Glomerular visceral epithelial cell (primary cell): ENCODE measurements around the gene DCC.

Experiments used
- DNase-seq: peaks from one replicate; pipeline ENCODE4 v3.0.0-alpha.2; 2016; ENCODE audit errors: extremely low spot score

Gene DCC

DNA sequence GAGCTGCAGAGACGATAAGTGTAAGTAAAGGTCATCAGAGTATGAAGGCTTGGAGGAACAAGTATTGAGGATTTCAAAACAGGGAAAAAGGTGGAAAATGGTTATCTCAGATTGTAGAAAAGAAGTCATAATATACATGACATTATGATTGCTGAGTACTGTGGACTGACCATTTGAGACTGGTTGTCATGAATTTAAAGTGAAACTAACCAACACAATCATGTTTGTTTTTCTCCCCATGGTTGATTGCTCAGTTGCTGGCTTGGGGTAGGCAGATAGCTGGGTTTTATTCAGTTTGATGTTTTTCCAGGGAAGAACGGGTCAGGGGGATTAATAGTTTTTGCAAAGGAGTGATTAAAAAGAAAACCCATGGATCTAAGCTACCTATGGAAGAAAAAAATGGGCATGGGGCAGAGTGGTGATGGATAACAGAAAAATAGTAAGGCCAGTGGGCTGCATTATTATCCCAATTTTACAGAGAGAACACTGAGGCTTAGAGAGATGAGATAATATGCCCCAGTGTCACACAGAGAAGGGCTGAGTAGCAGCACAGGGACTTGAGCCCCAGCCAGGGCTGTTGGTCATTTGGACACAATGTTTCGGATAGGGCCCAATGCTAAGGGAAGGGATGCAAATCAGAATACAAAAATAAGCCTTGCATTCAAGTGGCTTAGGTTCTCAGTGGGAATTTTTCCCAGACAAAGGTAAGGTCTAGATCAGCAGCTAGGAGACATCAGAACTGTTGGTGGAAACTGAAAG lies 885.7 kb downstream of the DCC start:
- DNase-seq = no peak

- DNase-seq = no peak
Measured at GRCh38 chr18:53234610-53235009, 894.6 kb downstream of the DCC start.

DNA sequence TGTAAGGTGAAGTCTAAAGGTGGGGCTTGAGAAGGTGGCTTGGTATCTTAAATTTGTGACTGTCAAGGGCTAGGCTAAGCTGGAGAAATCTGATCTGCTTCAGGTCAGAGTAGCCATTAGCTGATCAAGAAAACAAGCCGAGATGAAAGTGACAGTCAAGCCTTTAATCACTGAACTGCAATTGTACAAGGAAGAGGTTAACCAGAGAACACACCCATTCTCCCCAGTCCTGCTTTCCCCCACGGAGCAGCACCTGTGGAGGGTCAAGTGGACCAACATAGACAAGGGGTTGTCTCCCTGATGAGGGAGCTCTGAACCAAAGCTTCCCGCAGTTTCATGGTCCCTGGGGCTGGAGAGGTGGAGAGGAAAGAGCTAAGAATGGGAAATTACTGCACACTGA lies 901.2 kb downstream of the DCC start:
- DNase-seq = no peak

DNA sequence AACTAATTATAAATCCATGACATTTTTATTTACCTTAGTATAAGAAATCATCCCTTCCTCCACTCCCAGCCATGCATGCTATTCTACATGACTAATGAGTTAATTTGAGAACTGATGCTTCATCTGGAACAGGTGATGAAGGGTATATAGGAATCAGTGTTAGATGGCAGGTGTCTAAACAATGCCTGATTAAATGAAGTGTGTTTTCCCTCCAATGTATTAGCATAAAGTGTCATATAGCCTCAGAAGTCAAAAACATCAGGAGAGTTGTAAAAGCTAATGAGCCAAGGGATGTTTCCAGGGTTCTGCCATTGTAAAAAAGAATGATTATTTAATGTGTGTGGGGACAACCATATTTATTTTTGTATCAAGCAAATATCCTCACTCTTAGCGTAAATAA lies 913.8 kb downstream of the DCC start:
- no peak for DNase-seq

DNA sequence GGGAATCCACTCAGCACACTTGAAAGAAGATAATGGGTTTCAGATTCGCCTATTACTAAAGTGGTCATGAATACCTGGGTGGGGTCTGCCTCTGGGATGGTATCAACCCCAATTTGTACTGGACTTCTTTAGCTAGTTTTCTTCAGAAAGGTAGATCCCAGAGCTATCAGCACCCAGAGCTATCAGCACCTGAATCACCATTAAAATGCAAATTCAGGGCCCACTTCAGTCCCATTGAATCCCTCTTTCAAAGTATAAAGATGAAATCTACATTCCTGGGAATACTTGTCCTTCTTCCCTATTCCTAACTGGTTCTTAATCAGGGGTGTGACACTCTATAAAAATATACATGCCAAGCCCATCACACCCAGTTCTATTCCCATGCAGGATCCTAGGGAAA lies 914.3 kb downstream of the DCC start:
- no peak for DNase-seq

DNA sequence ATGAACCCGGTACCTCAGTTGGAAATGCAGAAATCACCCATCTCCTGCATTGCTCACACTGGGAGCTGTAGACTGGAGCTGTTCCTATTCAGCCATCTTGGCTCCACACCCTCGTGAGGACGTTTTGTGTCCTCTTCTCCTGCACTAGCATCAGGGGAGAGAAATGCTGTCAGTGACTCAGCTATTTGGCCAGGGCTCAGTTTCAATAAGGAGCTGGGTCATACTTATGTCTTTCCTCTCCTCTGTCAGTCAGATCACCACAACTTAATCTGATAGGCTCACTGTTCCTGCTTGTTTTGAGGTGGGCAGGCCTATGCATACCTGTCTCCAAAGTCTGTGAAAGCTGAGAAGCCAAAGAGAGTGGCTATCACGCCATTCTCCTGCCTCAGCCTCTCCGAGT lies 921.2 kb downstream of the DCC start:
- no peak for DNase-seq

- no peak for DNase-seq
Measured at GRCh38 chr18:53266850-53267249, 926.9 kb downstream of the DCC start.

GRCh38 chr18:53268455-53268854 lies 928.5 kb downstream of the DCC start:
- DNase-seq = no peak

DNA sequence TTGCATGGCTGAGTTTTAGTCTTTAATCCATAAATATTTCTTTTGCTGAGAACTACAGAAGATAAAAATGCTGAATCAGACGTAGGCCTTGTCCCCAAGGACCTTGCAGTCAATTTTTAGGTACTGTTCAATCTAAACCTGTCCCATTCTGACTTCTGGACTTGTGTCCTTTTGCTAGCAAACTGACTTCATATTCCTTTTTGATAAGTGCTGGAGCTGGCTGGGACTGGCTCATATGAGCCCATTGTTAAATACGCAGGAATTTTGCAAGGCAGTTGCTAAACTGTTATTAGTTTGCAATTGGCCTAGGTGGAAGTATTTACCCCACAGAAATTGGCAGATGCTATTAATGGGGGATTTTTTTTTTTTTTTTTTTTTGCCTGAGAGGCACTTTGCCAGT lies 941.4 kb downstream of the DCC start:
- DNase-seq = no peak

DNA sequence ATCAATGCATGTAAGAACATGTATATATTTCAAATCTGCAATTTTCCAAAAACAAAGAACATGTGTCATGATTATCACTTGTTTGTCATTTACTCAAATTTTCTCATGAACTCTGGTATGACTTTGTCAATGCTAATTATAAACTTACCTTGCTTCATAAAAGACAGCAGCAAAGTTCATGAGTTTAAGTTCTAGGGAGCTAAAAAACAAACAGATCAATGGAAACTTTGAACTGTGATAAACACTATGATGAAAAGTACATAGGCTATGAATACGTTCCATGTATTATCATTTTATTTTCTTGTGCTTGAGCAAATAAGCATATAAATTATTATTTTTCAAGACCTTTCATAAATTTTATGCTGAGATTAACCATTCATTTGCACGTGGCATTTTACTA lies 943.7 kb downstream of the DCC start:
- DNase-seq = no peak

- DNase-seq = no peak
Measured at GRCh38 chr18:53305461-53305860, 965.5 kb downstream of the DCC start.

GRCh38 chr18:53319628-53320027 lies 979.6 kb downstream of the DCC start:
- no peak for DNase-seq

DNA sequence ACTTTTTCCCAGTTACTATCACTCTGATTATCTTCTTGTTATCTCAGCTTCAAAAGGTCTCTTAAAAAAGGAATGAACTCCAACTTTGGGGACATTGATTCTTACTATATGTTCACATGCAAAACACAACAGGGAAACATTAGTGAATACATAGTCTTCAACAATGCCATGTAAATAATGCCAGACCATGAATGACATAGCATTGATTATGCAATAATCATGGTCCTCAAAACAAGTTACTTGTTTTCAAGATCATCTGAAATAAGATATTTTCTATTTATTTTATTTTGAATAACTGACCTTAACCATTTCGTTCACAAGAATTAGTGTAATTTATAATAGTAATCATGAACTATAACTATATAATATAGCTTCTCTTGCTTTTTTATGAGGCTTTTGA lies 982.2 kb downstream of the DCC start:
- no peak for DNase-seq

- no peak for DNase-seq
Measured at GRCh38 chr18:53324353-53324752, 984.4 kb downstream of the DCC start.

- DNase-seq = no peak
Measured at GRCh38 chr18:53360501-53361443, 1020.8 kb downstream of the DCC start.

DNA sequence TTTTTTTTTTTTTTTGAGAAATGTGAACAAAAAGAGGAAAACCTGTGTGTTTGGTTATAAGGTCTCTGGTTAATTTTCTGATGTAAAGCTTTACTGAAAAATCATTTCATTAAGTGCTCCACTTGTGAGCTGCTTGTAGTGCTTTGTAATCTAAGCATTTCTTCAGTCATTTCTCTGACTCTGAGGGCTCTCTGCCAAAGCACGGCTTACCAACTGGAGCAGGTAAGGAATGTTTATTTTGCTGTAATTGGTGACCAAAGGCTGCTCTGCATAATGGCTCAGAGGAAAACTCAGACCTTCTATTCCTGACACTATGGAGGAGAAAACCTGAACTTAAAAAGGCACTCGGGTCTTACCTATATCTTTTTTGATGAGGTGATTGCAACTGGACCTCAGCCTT lies 1035.6 kb downstream of the DCC start:
- DNase-seq = no peak

GRCh38 chr18:53380063-53380639 lies 1040.2 kb downstream of the DCC start:
- no peak for DNase-seq

GRCh38 chr18:53382870-53383269 lies 1042.9 kb downstream of the DCC start:
- DNase-seq = no peak

GRCh38 chr18:53385889-53386288 lies 1045.9 kb downstream of the DCC start:
- no peak for DNase-seq

DNA sequence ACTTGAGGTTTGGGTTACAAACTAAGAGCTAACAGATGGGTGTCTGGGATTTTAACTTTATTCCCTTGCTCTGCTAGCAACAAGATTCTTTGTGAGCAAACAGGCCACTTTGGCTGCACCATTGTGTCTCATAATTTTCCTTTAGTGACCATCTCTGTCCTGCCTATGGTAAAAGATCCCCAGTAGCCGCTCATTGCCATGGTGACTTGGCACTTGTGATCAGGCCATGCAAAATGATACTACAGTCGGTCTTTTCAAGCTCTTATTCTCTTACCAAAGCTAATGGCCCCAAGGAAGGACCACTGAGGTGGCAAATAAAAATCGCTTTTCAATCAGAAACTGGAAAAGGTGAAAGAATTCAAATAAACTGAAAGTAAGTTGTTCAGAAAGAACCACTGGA lies 1047.6 kb downstream of the DCC start:
- no peak for DNase-seq

DNA sequence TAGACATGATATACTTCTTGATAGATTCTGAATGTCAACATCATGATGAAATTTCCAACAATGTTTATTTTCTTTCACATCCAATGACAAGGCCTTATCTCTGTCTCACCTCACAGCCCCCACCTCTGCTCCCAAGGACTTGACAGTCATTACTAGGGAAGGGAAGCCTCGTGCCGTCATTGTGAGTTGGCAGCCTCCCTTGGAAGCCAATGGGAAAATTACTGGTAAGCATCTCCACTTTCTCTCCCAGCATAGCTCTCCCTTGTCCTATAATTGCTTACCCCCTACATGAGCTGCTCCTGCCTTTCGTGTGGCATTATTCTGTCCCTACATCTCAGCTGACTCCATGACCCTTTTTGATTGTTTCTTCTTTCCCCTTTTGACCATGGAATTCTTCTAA lies 1062.7 kb downstream of the DCC start:
- no peak for DNase-seq

DNA sequence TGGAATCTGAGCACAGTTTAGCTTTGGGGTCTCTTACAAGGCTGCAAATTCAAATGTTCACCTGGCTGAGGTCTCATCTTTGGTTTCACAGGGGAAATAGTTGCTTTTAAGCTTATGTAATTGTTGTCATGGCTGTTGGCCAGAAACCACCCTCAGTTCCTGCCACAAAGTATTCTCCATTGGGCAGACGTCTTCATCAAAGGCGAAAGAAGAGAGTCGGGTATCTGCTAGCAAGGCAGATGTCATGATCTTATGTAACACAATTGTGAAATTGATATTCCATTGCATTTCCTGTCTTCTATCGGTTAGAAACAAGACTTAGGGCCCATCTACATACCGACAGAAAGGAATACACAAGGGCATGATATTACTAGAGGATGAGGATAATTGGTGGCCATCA lies 1068.3 kb downstream of the DCC start:
- no peak for DNase-seq

GRCh38 chr18:53411511-53411910 lies 1071.5 kb downstream of the DCC start:
- no peak for DNase-seq
